GM23248 (cell line): ENCODE measurements around the gene DCLRE1B. TPM values are rescaled to one million over a fixed set of nuclear protein-coding genes. Genes with fewer than 3 reads are reported as not detected.

Source experiments
- DNase-seq: peaks from one replicate; pipeline ENCODE4 v3.0.0-alpha.2; 2015
- H2AFZ ChIP-seq: fragments of 200-600 bp; sonication (generic); 2 replicates; pipeline ENCODE4 v1.6.1; 2016; ENCODE audit warnings: antibody characterized with exemption
- H3F3A ChIP-seq: fragments of 200-600 bp; sonication (generic); 2 replicates; pipeline ENCODE4 v1.6.1; 2016; ENCODE audit warnings: mild to moderate bottlenecking, antibody characterized with exemption, mixed run types; ENCODE audit not compliant: insufficient read depth
- H3K27ac ChIP-seq: fragments of 200-600 bp; sonication (generic); 2 replicates; pipeline ENCODE4 v1.5.1; 2016; ENCODE audit warnings: mild to moderate bottlenecking
- H3K27me3 ChIP-seq: fragments of 200-600 bp; sonication (generic); replicated peaks from 2 replicates; pipeline ENCODE4 v1.6.1; 2016; ENCODE audit warnings: mild to moderate bottlenecking; ENCODE audit not compliant: insufficient read depth
- H3K36me3 ChIP-seq: fragments of 200-600 bp; sonication (generic); 2 replicates; pipeline ENCODE4 v1.6.1; 2016; ENCODE audit warnings: low read depth, mild to moderate bottlenecking
- H3K4me1 ChIP-seq: fragments of 200-600 bp; sonication (generic); 2 replicates; pipeline ENCODE4 v1.6.1; 2016; ENCODE audit warnings: mild to moderate bottlenecking; ENCODE audit not compliant: insufficient read depth
- H3K4me2 ChIP-seq: fragments of 200-600 bp; sonication (generic); one replicate; pipeline ENCODE4 v1.6.1; 2016; ENCODE audit warnings: mild to moderate bottlenecking; ENCODE audit not compliant: unreplicated experiment
- H3K4me3 ChIP-seq: fragments of 200-600 bp; sonication (generic); 2 replicates; pipeline ENCODE4 v1.5.1; 2016; ENCODE audit warnings: mild to moderate bottlenecking
- H3K79me2 ChIP-seq: fragments of 200-600 bp; sonication (generic); 2 replicates; pipeline ENCODE4 v1.6.1; 2016; ENCODE audit warnings: mild to moderate bottlenecking; ENCODE audit not compliant: insufficient read depth
- H3K9ac ChIP-seq: fragments of 200-600 bp; sonication (generic); 2 replicates; pipeline ENCODE4 v1.6.1; 2016; ENCODE audit warnings: mild to moderate bottlenecking
- H3K9me2 ChIP-seq: fragments of 200-600 bp; sonication (generic); 2 replicates; pipeline ENCODE4 v1.6.1; 2016; ENCODE audit warnings: mixed run types, mild to moderate bottlenecking, moderate library complexity; ENCODE audit not compliant: insufficient read depth
- H3K9me3 ChIP-seq: fragments of 200-600 bp; sonication (generic); one replicate; pipeline ENCODE4 v1.6.1; 2017; ENCODE audit warnings: low read depth
- H4K20me1 ChIP-seq: fragments of 200-600 bp; sonication (generic); 2 replicates; pipeline ENCODE4 v1.6.0; 2016; ENCODE audit not compliant: insufficient read depth
- EZH2 ChIP-seq: fragments of 200-600 bp; sonication (generic); IDR thresholded peaks from 2 replicates; pipeline ENCODE4 v1.6.1; 2018; ENCODE audit warnings: antibody characterized with exemption, mild to moderate bottlenecking; ENCODE audit not compliant: insufficient read depth, poor library complexity, severe bottlenecking
- EZH2phosphoT487 ChIP-seq: fragments of 200-600 bp; sonication (generic); IDR thresholded peaks from 2 replicates; pipeline ENCODE4 v1.6.1; 2018; ENCODE audit warnings: antibody characterized with exemption, moderate library complexity, mild to moderate bottlenecking, low read depth; ENCODE audit not compliant: insufficient read depth
- WGBS, 2 experiments: methylation state at CpG; one replicate each; pipeline ENCODE4 v1.1.6; 2015 to 2017; ENCODE audit warnings: low lambda C conversion rate in 2 of 2, low coverage in 1 of 2; ENCODE audit errors: missing lambda C conversion rate in 2 of 2; 5-methylcytosine and 5-hydroxymethylcytosine counted together
- in situ Hi-C: fragments of 300-500 bp; cut with MboI; formaldehyde crosslinking; loops from 2 replicates; pipeline ENCODE4 v1.15.0; 2020
- polyA plus RNA-seq: library from polyadenylated mRNA; unstranded; fragments of >200 nt; fragmentation: Nextera tagmentation; extraction: Ambion mirVana; gene quantifications from 2 replicates; pipeline ENCODE4 v1.2.1, GENCODE V29; 2016
- total RNA-seq: library from RNA; depleted of rRNA; stranded (reverse); fragments of >200 nt; shearing (Covaris generic); gene quantifications from 2 replicates; pipeline ENCODE4 v1.2.3, GENCODE V29; 2014

Gene DCLRE1B
- total and polyA plus RNA-seq, 2 experiments from 2014 or later, result 6.5 to 6.9 TPM

GRCh38 chr1:113934511-113935055 lies 29.5 kb downstream of the DCLRE1B start:
- in situ Hi-C loops, result loop anchor here (25.0 kb wide), 1 partner anchor 797 kb away; no protein-coding TSS in a partner anchor
- DNase-seq, result no peak
- no peaks in the 10 kb centered on the region for H3K9me3 ChIP-seq
- H3K27me3 ChIP-seq, result no peaks in the 10 kb centered on the region
- 73 to 82% methylated on average over 5 of the region's 5 CpGs for WGBS, 2 experiments
- no peak overlapping the region for H3K9ac ChIP-seq
- TF ChIP-seq EZH2phosphoT487 (no peak), EZH2 (no peak)
- peaks cover 100% of the 10 kb centered on the region for H3K79me2 ChIP-seq
- no peaks in the 10 kb centered on the region for H3K9me2 ChIP-seq
- no peaks in the 10 kb centered on the region for H3K36me3 ChIP-seq
- no peak overlapping the region for H2AFZ ChIP-seq
- H3K4me1 ChIP-seq, result peaks cover 29% of the 10 kb centered on the region
- H4K20me1 ChIP-seq, result peaks cover 33% of the 10 kb centered on the region
- H3K27ac ChIP-seq, result no peak overlapping the region
- H3F3A ChIP-seq, result peaks cover 13% of the 10 kb centered on the region; the same call in 1 of the 2 replicates
- no peak overlapping the region for H3K4me2 ChIP-seq
- no peak overlapping the region for H3K4me3 ChIP-seq

- in situ Hi-C loops, result loop anchor here (25.0 kb wide), 1 partner anchor 798 kb away; no protein-coding TSS in a partner anchor
- Histone ChIP-seq H3K27me3 (no peaks in the 10 kb centered on the region), H3K9me2 (no peaks in the 10 kb centered on the region), H2AFZ (no peak overlapping the region), H3K4me1 (peaks cover 29% of the 10 kb centered on the region), H3K79me2 (peaks cover 100% of the 10 kb centered on the region), H3F3A (peaks cover 13% of the 10 kb centered on the region; the same call in 1 of the 2 replicates), H4K20me1 (peaks cover 33% of the 10 kb centered on the region), H3K4me2 (no peak overlapping the region), H3K4me3 (no peak overlapping the region), H3K9me3 (no peaks in the 10 kb centered on the region), H3K36me3 (no peaks in the 10 kb centered on the region), H3K27ac (no peak overlapping the region), H3K9ac (no peak overlapping the region)
- no peak for DNase-seq
- 100% methylated on average over 1 of the region's 1 CpG for WGBS, 2 experiments
- TF ChIP-seq EZH2 (no peak), EZH2phosphoT487 (no peak)
Measured at GRCh38 chr1:113935176-113935575, 30.1 kb downstream of the DCLRE1B start.

DNA sequence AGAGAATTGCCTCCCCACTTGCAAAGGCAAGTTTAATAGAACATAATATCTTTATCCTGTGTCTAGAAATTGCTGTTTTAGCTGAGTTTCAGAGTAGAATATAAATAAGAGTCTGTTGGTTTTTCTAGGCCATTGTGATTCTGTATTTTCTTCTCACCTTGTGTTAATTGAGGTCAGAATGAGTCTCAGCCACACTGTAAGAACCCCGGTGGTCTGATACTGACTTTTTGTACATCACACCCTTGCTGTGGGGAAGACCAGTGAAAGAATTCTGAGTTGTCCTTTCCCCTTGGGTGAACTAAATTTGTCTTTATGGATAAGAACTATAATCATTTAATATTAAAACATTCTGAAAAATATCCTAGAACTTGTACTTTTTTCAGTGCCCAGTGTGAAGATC lies 30.8 kb downstream of the DCLRE1B start:
- no peak for TF ChIP-seq EZH2phosphoT487
- no peak for TF ChIP-seq EZH2
- Histone ChIP-seq H3F3A (peaks cover 12% of the 10 kb centered on the region; the same call in 1 of the 2 replicates), H3K9me3 (no peaks in the 10 kb centered on the region), H3K27me3 (no peaks in the 10 kb centered on the region), H3K4me1 (peaks cover 25% of the 10 kb centered on the region), H2AFZ (no peak overlapping the region), H3K9me2 (no peaks in the 10 kb centered on the region), H3K9ac (no peak overlapping the region), H3K4me2 (no peak overlapping the region), H3K27ac (no peak overlapping the region), H3K79me2 (peaks cover 99% of the 10 kb centered on the region), H3K36me3 (0 out of 2 replicates have a peak, but pooled peaks cover under 1% of the 10 kb centered on the region), H3K4me3 (no peak overlapping the region), H4K20me1 (peaks cover 33% of the 10 kb centered on the region)
- in situ Hi-C loops, result loop anchor here (25.0 kb wide), 1 partner anchor 799 kb away; no protein-coding TSS in a partner anchor
- WGBS, 2 experiments, result 95 to 100% methylated on average over 1 of the region's 1 CpG
- DNase-seq, result no peak

DNA sequence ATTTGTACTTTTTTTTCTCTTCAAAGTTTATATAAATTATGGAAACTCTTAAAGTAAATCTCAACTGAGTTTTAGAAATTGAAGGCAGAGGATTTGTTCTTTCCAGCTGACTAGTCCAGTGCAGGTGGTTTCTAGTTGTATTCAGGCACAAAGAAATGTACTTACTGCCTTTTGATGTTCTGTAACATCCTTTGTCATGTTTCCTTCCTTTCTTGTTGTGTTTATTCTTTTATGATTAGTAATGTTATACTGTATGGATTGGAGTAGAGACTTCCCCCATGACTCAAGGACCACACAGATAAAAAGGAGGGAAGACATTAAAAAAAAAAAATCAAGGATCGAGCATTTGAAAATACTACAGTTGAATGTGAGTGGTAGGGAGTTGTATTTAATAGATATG lies 32.0 kb downstream of the DCLRE1B start:
- H4K20me1 ChIP-seq, result peaks cover 27% of the 10 kb centered on the region
- in situ Hi-C loops, result loop anchor here (25.0 kb wide), 1 partner anchor 800 kb away; no protein-coding TSS in a partner anchor

More for the DNA sequence above, 32.0 kb downstream of the DCLRE1B start:
- Histone ChIP-seq H3F3A (peaks cover under 1% of the 10 kb centered on the region; the same call in 1 of the 2 replicates), H3K27ac (no peak overlapping the region), H3K4me2 (no peak overlapping the region), H3K9me2 (no peaks in the 10 kb centered on the region), H3K36me3 (0 out of 2 replicates have a peak, but pooled peaks cover 5% of the 10 kb centered on the region), H3K9ac (no peak overlapping the region), H3K4me3 (no peak overlapping the region), H3K9me3 (no peaks in the 10 kb centered on the region), H2AFZ (no peak overlapping the region), H3K79me2 (peaks cover 98% of the 10 kb centered on the region), H3K27me3 (no peaks in the 10 kb centered on the region), H3K4me1 (peaks cover 13% of the 10 kb centered on the region)
- 46 to 65% methylated on average over 1 of the region's 1 CpG for WGBS, 2 experiments
- DNase-seq, result no peak
- TF ChIP-seq EZH2phosphoT487 (no peak), EZH2 (no peak)
